GM23338 (cell line): ENCODE measurements around the gene MYO16.

Experiments used
- CTCF ChIP-seq, 2 experiments: fragments of 200-600 bp in 1 of 2; sonication (generic) in 1 of 2; conservative IDR thresholded peaks; 2 replicates each; pipeline versions ENCODE4 v1.5.1 to v1.6.1; 2016 to 2017; ENCODE audit warnings: antibody characterized with exemption in 2 of 2, low read depth in 2 of 2, mild to moderate bottlenecking in 2 of 2, moderate library complexity in 1 of 2
- EZH2phosphoT487 ChIP-seq: fragments of 200-600 bp; sonication (generic); IDR thresholded peaks from one replicate; pipeline ENCODE4 v1.8.1; 2018; ENCODE audit warnings: antibody characterized with exemption; ENCODE audit not compliant: unreplicated experiment
- POLR2AphosphoS5 ChIP-seq: IDR thresholded peaks from 2 replicates; pipeline ENCODE4 v1.6.1; 2016; ENCODE audit warnings: antibody characterized with exemption, low read depth
- REST ChIP-seq: IDR thresholded peaks from one replicate; pipeline ENCODE4 v1.6.1; 2018; ENCODE audit warnings: antibody characterized with exemption; ENCODE audit not compliant: unreplicated experiment
- ZNF114 ChIP-seq: fragments of 250-450 bp; sonication (Bioruptor Pico); IDR thresholded peaks from 2 replicates; pipeline ENCODE4 v1.5.0; 2020; ENCODE audit warnings: mild to moderate bottlenecking, moderate library complexity
- ZNF462 ChIP-seq: fragments of 250-450 bp; sonication (Bioruptor Pico); IDR thresholded peaks from 2 replicates; pipeline ENCODE4 v1.5.0; 2020; ENCODE audit warnings: mild to moderate bottlenecking, moderate library complexity

- no peak for TF ChIP-seq CTCF (conservative IDR thresholded peaks at IDR 0.05; ENCODE audit: low read depth in 2 of 2)
- TF ChIP-seq POLR2AphosphoS5: no peak
- no peak for TF ChIP-seq REST
- no peak for TF ChIP-seq ZNF462 (CRISPR knock-in tag)
- TF ChIP-seq ZNF114 (CRISPR knock-in tag): no peak
- TF ChIP-seq EZH2phosphoT487: no peak
Observed at GRCh38 chr13:108680011-108680410, 50.6 kb downstream of the MYO16 start.
